Loucy (cell line): ENCODE data around the gene CAPN9.

ENCODE experiments used
- CTCF ChIP-seq: fragments of 200-600 bp; sonication (generic); conservative IDR thresholded peaks from 2 replicates; pipeline ENCODE4 v1.5.1; 2014; ENCODE audit warnings: mild to moderate bottlenecking, antibody characterized with exemption, low read length
- EZH2phosphoT487 ChIP-seq: fragments of 200-600 bp; IDR thresholded peaks from 2 replicates; pipeline ENCODE4 v1.6.1; 2018; ENCODE audit warnings: antibody characterized with exemption, mild to moderate bottlenecking, moderate library complexity, borderline replicate concordance

GRCh38 chr1:230730977-230731376, 16.2 kb upstream of the CAPN9 start:
- no peak for TF ChIP-seq EZH2phosphoT487
- no peak for TF ChIP-seq CTCF
